Measurements from ENCODE around the gene WWTR1. TPM values are rescaled to one million over a fixed set of nuclear protein-coding genes. Genes with fewer than 3 reads are reported as not detected.

The WWTR1 gene
- polyA plus RNA-seq, 1 donor: 29.2 TPM

DNA sequence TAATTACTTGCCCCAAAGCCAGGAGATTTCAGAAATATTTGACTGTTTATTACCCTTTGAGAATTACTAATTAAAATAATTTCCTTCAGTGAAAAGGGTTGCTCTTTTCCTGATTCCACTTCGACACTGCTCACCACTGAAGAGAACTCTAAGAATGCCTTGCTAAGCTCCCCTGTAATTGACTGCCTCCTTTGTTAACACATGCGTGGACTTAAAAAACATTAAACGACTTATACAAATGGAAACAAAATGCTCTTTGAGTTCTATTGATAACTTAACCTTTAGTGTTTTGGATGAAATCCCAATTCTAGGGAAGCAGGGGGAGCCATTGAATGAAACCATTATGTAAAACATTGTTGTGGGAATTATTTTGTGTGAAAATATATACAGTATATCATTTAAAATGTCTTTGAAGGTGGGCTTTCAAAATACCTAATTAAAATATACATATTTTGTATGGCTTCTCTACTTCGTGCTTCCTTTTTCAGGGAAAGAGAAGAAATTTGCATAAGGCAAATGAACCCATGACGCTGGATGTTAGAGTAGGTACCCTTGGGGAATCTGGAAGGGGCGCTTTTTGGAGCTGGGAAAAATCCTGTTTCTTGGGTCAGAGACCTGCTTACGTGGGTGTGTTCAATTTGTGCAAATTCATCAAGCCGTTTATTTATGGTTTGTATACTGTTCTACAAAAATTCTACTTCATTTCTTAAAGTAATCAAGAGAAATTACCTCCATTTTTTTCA lies 64.2 kb downstream of the WWTR1 start:
- no peak for DNase-seq
- H3K27ac ChIP-seq (ENCODE audit: low read length): no peak overlapping the region

DNA sequence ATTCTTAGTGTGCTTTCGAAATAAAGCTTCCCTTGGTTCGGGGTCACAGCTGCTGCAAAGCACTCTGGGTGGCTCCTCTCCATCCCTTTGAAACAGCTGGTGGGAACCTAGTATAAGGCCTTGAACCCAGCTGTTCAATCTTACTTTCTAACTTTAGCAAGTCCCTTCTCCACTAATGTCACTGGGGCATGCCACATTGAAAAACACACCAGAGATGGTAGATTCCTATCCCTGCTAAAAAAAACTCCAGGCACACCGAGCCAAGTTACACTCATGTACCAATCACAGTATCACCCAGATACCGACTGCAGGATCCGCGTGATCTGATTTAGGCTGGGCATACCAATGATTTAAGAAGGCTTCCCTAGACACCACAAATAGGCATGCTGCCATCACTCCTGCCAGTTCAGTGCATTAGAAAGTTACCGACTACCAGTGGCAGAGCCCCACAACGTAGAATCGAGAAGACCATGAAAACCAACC lies 65.0 kb downstream of the WWTR1 start:
- Histone ChIP-seq H3K36me3 (ENCODE audit: control insufficient read depth, insufficient read depth, low read length) (no peaks in the 10 kb centered on the region), H3K4me1 (ENCODE audit: control insufficient read depth, insufficient read depth, low read length) (peaks cover 3% of the 10 kb centered on the region), H3K9me3 (ENCODE audit: control insufficient read depth, low read depth, low read length) (no peaks in the 10 kb centered on the region), H3K27me3 (ENCODE audit: control insufficient read depth, insufficient read depth, low read length) (no peaks in the 10 kb centered on the region), H3K4me3 (ENCODE audit: low read length) (no peak overlapping the region), H3K27ac (ENCODE audit: low read length) (no peak overlapping the region)
- WGBS (ENCODE audit: insufficient coverage, low lambda C conversion rate): no CpG with 5 or more reads among the region's 9 CpGs
- no peak for DNase-seq

More for the DNA sequence above, 64.2 kb downstream of the WWTR1 start:
- no peaks in the 10 kb centered on the region for H3K27me3 ChIP-seq (ENCODE audit: control insufficient read depth, insufficient read depth, low read length)
- 81% methylated on average over 5 of the region's 8 CpGs for WGBS (ENCODE audit: insufficient coverage, low lambda C conversion rate)
- H3K4me3 ChIP-seq (ENCODE audit: low read length): no peak overlapping the region
- no peaks in the 10 kb centered on the region for H3K36me3 ChIP-seq (ENCODE audit: control insufficient read depth, insufficient read depth, low read length)
- peaks cover 3% of the 10 kb centered on the region for H3K4me1 ChIP-seq (ENCODE audit: control insufficient read depth, insufficient read depth, low read length)
- H3K9me3 ChIP-seq (ENCODE audit: control insufficient read depth, low read depth, low read length): no peaks in the 10 kb centered on the region

DNA sequence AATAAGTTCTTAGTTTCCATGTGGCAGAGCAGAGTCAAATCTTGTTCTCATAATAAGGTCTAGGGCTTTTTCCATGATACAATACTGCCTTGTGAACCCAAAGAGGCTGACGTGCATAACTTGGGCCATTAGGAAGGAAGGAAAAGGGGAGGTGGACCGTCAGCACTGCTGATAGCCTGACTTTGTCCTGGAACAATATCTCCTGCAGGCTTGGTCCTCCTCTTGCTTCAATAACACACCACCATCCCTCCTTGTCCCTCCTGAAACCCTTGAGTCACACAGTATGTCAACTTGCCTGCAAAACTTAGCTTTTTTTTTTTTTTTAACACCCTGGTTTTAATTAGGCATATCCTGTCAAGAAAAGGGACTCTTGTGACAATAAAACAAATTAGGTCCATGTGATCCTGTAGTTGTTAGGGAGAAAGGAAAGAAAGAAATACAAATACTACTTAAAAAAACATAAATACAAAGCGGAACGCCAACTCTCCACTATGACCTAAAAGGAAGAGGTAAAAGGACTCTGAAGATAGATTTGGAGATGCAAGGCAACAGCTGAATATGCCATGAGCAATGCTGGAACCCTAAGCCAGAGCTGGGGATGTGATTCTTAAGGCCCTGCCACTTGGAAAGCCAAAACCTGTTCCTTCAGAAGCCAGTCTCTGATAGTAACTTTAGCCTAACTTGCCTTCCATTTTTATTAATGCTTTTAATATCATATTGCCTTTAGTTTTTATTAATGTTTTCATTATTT lies 67.0 kb downstream of the WWTR1 start:
- Histone ChIP-seq H3K27me3 (ENCODE audit: control insufficient read depth, insufficient read depth, low read length) (no peaks in the 10 kb centered on the region), H3K27ac (ENCODE audit: low read length) (no peak overlapping the region), H3K4me1 (ENCODE audit: control insufficient read depth, insufficient read depth, low read length) (peaks cover 3% of the 10 kb centered on the region), H3K36me3 (ENCODE audit: control insufficient read depth, insufficient read depth, low read length) (no peaks in the 10 kb centered on the region), H3K4me3 (ENCODE audit: low read length) (no peak overlapping the region), H3K9me3 (ENCODE audit: control insufficient read depth, low read depth, low read length) (no peaks in the 10 kb centered on the region)
- WGBS (ENCODE audit: insufficient coverage, low lambda C conversion rate): no CpG with 5 or more reads among the region's 4 CpGs
- no peak for DNase-seq

DNA sequence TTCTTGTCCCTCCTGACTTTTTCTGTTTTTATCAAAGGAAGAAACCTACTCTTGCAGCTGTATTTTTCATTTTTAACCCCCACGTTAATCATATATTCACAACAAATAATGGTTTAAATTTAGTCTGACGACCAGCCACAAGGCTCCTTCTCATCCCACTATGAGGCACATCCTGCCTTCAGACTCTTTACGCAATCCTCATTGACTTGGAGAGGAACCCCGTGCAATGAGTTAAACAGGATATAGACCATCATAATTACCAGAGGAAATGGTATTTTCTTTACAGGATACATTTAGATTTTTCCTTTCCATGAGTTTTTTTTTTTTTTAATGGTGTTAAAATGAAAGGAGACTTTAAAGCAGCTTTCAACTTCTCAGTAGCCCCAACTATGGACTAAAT lies 68.5 kb downstream of the WWTR1 start:
- peaks cover 3% of the 10 kb centered on the region for H3K4me1 ChIP-seq (ENCODE audit: control insufficient read depth, insufficient read depth, low read length)
- no peak overlapping the region for H3K4me3 ChIP-seq (ENCODE audit: low read length)
- no peaks in the 10 kb centered on the region for H3K9me3 ChIP-seq (ENCODE audit: control insufficient read depth, low read depth, low read length)
- H3K27me3 ChIP-seq (ENCODE audit: control insufficient read depth, insufficient read depth, low read length): no peaks in the 10 kb centered on the region
- H3K27ac ChIP-seq (ENCODE audit: low read length): peak overlapping the region; percentile 53
- no peaks in the 10 kb centered on the region for H3K36me3 ChIP-seq (ENCODE audit: control insufficient read depth, insufficient read depth, low read length)
- WGBS (ENCODE audit: insufficient coverage, low lambda C conversion rate): 72% methylated on average over 2 of the region's 4 CpGs
- no peak for DNase-seq

DNA sequence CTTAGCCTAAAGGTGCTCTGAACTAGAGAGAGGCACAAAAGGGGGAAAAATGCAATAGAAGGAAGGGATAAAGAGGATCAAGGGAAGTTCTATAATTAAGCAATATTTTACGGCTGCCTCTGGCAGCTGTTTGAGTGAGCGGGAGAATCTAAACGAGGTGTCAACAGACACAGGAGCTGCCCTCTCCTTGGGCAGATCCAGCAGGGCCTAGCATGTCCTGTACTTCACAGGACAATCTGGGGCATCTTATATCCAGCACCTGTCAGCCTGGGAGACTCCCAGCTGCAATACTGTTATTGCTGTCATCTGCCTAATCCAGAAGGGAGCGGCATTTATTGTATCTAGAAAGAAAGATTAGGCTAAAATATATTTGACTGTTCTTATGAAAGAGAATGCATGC lies 68.9 kb downstream of the WWTR1 start:
- H3K36me3 ChIP-seq (ENCODE audit: control insufficient read depth, insufficient read depth, low read length): no peaks in the 10 kb centered on the region
- H3K9me3 ChIP-seq (ENCODE audit: control insufficient read depth, low read depth, low read length): no peaks in the 10 kb centered on the region
- no peak for DNase-seq
- no peaks in the 10 kb centered on the region for H3K27me3 ChIP-seq (ENCODE audit: control insufficient read depth, insufficient read depth, low read length)
- no peak overlapping the region for H3K4me3 ChIP-seq (ENCODE audit: low read length)
- 80% methylated on average over 1 of the region's 4 CpGs for WGBS (ENCODE audit: insufficient coverage, low lambda C conversion rate)
- H3K27ac ChIP-seq (ENCODE audit: low read length): peak overlapping the region; percentile 53
- peaks cover 3% of the 10 kb centered on the region for H3K4me1 ChIP-seq (ENCODE audit: control insufficient read depth, insufficient read depth, low read length)

DNA sequence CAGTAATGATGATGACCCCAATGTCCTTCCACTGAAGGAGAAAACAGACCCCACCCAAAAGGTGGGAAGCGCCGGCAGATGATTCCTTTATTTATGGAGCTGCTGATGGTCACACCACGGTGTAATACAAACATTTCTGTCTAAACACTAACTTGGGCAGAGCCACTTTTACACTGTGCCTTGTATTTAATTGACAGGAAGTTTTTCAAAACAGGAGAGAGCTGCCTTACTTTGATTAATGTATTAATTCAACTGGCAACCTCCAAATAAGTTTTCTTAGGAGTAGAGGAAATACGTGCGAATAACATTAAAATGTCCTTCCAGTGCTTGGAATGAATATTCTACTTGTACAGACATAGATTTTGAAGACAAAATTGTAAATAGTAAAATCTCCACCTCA lies 70.4 kb downstream of the WWTR1 start:
- Histone ChIP-seq H3K27me3 (ENCODE audit: control insufficient read depth, insufficient read depth, low read length) (no peaks in the 10 kb centered on the region), H3K36me3 (ENCODE audit: control insufficient read depth, insufficient read depth, low read length) (no peaks in the 10 kb centered on the region), H3K9me3 (ENCODE audit: control insufficient read depth, low read depth, low read length) (no peaks in the 10 kb centered on the region), H3K4me1 (ENCODE audit: control insufficient read depth, insufficient read depth, low read length) (peaks cover 3% of the 10 kb centered on the region), H3K27ac (ENCODE audit: low read length) (no peak overlapping the region), H3K4me3 (ENCODE audit: low read length) (no peak overlapping the region)
- DNase-seq: no peak
- WGBS (ENCODE audit: insufficient coverage, low lambda C conversion rate): 100% methylated on average over 2 of the region's 5 CpGs

DNA sequence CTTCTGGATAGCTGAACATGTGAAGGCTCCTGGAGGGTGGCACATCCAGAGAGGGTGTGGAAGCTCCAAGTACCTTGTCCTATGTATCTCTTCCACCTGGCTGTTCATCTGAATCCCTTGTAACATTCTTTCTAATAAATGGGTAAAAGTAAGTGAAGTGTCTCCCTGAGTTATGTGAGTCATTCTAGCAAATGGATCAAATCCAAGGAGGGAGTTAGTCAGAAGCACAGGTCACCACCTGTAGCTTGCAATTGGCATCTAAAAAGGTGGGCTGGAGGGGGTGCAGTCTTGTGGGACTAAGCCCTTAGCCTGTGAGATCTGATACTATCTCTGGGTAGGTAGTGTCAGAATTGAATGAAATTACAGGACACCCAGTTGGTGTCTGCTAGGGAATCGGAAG lies 71.0 kb downstream of the WWTR1 start:
- no peaks in the 10 kb centered on the region for H3K9me3 ChIP-seq (ENCODE audit: control insufficient read depth, low read depth, low read length)
- H3K27ac ChIP-seq (ENCODE audit: low read length): no peak overlapping the region
- H3K36me3 ChIP-seq (ENCODE audit: control insufficient read depth, insufficient read depth, low read length): no peaks in the 10 kb centered on the region
- peaks cover 3% of the 10 kb centered on the region for H3K4me1 ChIP-seq (ENCODE audit: control insufficient read depth, insufficient read depth, low read length)
- H3K4me3 ChIP-seq (ENCODE audit: low read length): no peak overlapping the region
- no peak for DNase-seq
- H3K27me3 ChIP-seq (ENCODE audit: control insufficient read depth, insufficient read depth, low read length): no peaks in the 10 kb centered on the region
- no CpG with 5 or more reads among the region's 1 CpG for WGBS (ENCODE audit: insufficient coverage, low lambda C conversion rate)

DNA sequence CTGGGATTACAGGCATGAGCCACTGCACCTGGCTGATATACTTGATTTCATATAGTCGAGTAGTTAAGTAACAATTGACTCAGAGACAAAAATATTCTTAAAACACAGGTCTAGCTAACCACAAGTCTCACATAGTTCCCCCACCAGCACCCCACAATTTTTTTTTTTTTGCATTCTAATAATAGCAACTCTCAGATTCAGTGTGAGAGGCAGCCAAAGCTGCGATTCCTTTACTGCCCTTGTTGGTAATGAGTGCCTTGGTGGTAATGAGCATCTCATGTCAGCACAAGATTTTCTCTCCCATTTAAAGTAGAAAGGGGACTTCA lies 72.5 kb downstream of the WWTR1 start:
- no peak overlapping the region for H3K27ac ChIP-seq (ENCODE audit: low read length)
- DNase-seq: no peak
- H3K4me1 ChIP-seq (ENCODE audit: control insufficient read depth, insufficient read depth, low read length): peaks cover 3% of the 10 kb centered on the region
- no peaks in the 10 kb centered on the region for H3K36me3 ChIP-seq (ENCODE audit: control insufficient read depth, insufficient read depth, low read length)
- no peak overlapping the region for H3K4me3 ChIP-seq (ENCODE audit: low read length)
- no CpG with 5 or more reads among the region's 2 CpGs for WGBS (ENCODE audit: insufficient coverage, low lambda C conversion rate)
- no peaks in the 10 kb centered on the region for H3K9me3 ChIP-seq (ENCODE audit: control insufficient read depth, low read depth, low read length)
- no peaks in the 10 kb centered on the region for H3K27me3 ChIP-seq (ENCODE audit: control insufficient read depth, insufficient read depth, low read length)

DNA sequence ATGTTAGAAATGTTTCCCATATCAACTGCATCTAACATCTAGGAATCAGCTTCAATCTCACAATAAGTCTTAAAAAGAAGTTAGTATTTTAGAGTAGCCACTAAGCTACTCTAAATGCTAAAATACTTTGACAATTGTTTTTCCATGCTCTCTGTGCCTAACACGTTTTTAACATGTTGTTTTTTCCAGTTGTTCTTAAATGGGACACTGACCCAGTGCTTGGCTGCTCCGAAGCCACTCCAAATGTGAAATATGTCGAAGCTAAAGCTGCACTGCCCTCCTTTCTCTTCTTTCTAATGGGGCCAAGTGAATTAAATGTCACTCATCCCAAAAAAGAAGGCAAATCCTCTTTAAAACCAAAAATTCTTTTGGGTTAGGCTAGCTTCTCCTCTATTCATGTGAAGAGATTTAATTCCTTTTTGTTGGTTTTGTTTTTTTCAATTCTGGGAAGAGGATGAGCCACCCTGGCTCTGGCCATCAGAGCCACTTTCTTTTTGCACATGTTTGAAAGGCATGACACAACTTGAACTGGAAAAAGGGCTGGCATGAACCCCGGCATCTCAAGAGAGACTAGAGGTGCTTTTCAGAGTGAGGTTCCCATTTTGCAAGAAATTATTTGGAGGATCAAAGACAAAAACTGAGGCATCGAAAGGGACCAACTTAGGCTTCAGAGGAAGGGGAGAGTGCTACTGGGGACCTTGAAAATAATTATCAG lies 73.7 kb downstream of the WWTR1 start:
- H3K4me3 ChIP-seq (ENCODE audit: low read length): no peak overlapping the region
- H3K27me3 ChIP-seq (ENCODE audit: control insufficient read depth, insufficient read depth, low read length): no peaks in the 10 kb centered on the region
- WGBS (ENCODE audit: insufficient coverage, low lambda C conversion rate): 60% methylated on average over 1 of the region's 5 CpGs
- peaks cover 3% of the 10 kb centered on the region for H3K4me1 ChIP-seq (ENCODE audit: control insufficient read depth, insufficient read depth, low read length)
- no peaks in the 10 kb centered on the region for H3K36me3 ChIP-seq (ENCODE audit: control insufficient read depth, insufficient read depth, low read length)
- H3K9me3 ChIP-seq (ENCODE audit: control insufficient read depth, low read depth, low read length): no peaks in the 10 kb centered on the region
- no peak for DNase-seq
- no peak overlapping the region for H3K27ac ChIP-seq (ENCODE audit: low read length)

DNA sequence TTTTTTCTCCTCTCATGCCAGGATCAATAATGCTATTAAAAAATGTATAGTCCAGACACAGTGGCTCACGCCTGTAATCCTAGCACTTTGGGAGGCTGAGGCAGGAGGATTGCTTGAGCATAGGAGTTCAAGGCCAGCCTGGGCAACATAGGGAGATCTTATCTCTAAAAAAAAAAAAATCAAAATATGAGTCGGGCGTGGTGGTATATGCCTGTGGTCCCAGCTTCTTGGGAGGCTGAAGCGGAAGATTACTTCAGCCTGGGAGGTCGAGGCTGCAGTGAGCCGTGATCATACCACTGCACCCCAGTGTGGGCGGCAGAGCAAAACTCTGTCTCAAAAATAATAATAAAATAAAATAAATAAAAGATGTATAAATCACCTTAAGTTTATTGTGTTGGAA lies 75.4 kb downstream of the WWTR1 start:
- DNase-seq: no peak
- H3K9me3 ChIP-seq (ENCODE audit: control insufficient read depth, low read depth, low read length): no peaks in the 10 kb centered on the region
- 95% methylated on average over 3 of the region's 7 CpGs for WGBS (ENCODE audit: insufficient coverage, low lambda C conversion rate)
- H3K36me3 ChIP-seq (ENCODE audit: control insufficient read depth, insufficient read depth, low read length): no peaks in the 10 kb centered on the region
- no peak overlapping the region for H3K4me3 ChIP-seq (ENCODE audit: low read length)
- H3K27me3 ChIP-seq (ENCODE audit: control insufficient read depth, insufficient read depth, low read length): no peaks in the 10 kb centered on the region
- no peak overlapping the region for H3K27ac ChIP-seq (ENCODE audit: low read length)
- no peaks in the 10 kb centered on the region for H3K4me1 ChIP-seq (ENCODE audit: control insufficient read depth, insufficient read depth, low read length)
